H1 (cell line): ENCODE measurements around the gene SLC26A4. TPM values are rescaled to one million over a fixed set of nuclear protein-coding genes. Genes with fewer than 3 reads are reported as not detected.

Experiments used
- CTCF ChIA-PET: fragments of 300-600 bp; sonication (Branson Sonifier 250); formaldehyde crosslinking; loops from one replicate; lab custom pipeline; 2021; ENCODE audit not compliant: partially characterized antibody; lab: Charles Lee
- POLR2A ChIA-PET: fragments of 300-600 bp; sonication (Branson Sonifier 250); formaldehyde crosslinking; loops from one replicate; lab custom pipeline; 2021; ENCODE audit warnings: inconsistent platforms; ENCODE audit not compliant: partially characterized antibody; lab: Charles Lee
- DNase-seq, 2 experiments: peaks; one replicate each; pipeline versions ENCODE4 v3.0.0 to v3.0.0-alpha.2; 2010 to 2022; ENCODE audit warnings: low spot score in 2 of 2, low read depth in 1 of 2, mixed read lengths in 1 of 2
- FAIRE-seq: peaks from 2 replicates; lab custom pipeline; 2011; peaks lifted over from hg19 to GRCh38; lab: Jason Lieb, UNC
- H2AFZ ChIP-seq: 2 replicates; pipeline ENCODE4 v1.8.1; 2012; ENCODE audit warnings: low read length, inconsistent platforms
- H2AK5ac ChIP-seq: 2 replicates; pipeline ENCODE4 v1.6.1; 2013; ENCODE audit warnings: low read depth, low read length
- H2BK120ac ChIP-seq: replicated peaks from 2 replicates; pipeline ENCODE3; 2013; ENCODE audit warnings: low read depth, low read length, inconsistent platforms
- H2BK12ac ChIP-seq: 2 replicates; pipeline ENCODE4 v1.6.1; 2013; ENCODE audit warnings: low read depth, low read length
- H2BK15ac ChIP-seq: 2 replicates; pipeline ENCODE4 v1.6.1; 2013; ENCODE audit warnings: low read length
- H2BK20ac ChIP-seq: 2 replicates; pipeline ENCODE4 v1.6.1; 2013; ENCODE audit warnings: low read length
- H2BK5ac ChIP-seq: 2 replicates; pipeline ENCODE4 v1.6.1; 2013; ENCODE audit warnings: low read depth, low read length
- H3K14ac ChIP-seq: 2 replicates; pipeline ENCODE4 v1.6.1; 2013; ENCODE audit warnings: inconsistent platforms; ENCODE audit not compliant: insufficient read length
- H3K18ac ChIP-seq: 2 replicates; pipeline ENCODE4 v1.6.1; 2013; ENCODE audit warnings: low read length; ENCODE audit errors: extremely low read depth
- H3K23ac ChIP-seq: 2 replicates; pipeline ENCODE4 v1.6.1; 2013; ENCODE audit warnings: inconsistent platforms; ENCODE audit not compliant: insufficient read length
- H3K23me2 ChIP-seq: 2 replicates; pipeline ENCODE4 v1.6.1; 2013; ENCODE audit warnings: low read depth, low read length
- H3K27ac ChIP-seq: 2 replicates; pipeline ENCODE4 v1.6.1; 2011; ENCODE audit warnings: low read depth, low read length, inconsistent platforms
- H3K27me3 ChIP-seq, 4 experiments: replicated peaks in 1 of 4; 1 replicate in 1 of 4; 2 replicates in 3 of 4; pipeline versions ENCODE4 v1.6.1 to v1.8.1; 2011 to 2013; ENCODE audit warnings: low read length in 3 of 4, mild to moderate bottlenecking in 3 of 4, inconsistent platforms in 2 of 4, mixed read lengths in 2 of 4, moderate library complexity in 1 of 4; ENCODE audit not compliant: control insufficient read depth in 3 of 4, insufficient read depth in 3 of 4; ENCODE audit errors: extremely low read depth in 1 of 4
- H3K36me3 ChIP-seq, 4 experiments: 2 replicates each; pipeline versions ENCODE4 v1.6.1 to v1.8.1; 2011 to 2013; ENCODE audit warnings: mild to moderate bottlenecking in 4 of 4, low read length in 3 of 4, moderate library complexity in 2 of 4, control low read depth in 1 of 4, inconsistent platforms in 1 of 4; ENCODE audit not compliant: insufficient read depth in 4 of 4, control insufficient read depth in 2 of 4
- H3K4ac ChIP-seq: replicated peaks from 2 replicates; pipeline ENCODE3; 2013; ENCODE audit warnings: low read length, low read depth, mixed read lengths, inconsistent platforms; ENCODE audit not compliant: insufficient read length
- H3K4me1 ChIP-seq, 4 experiments: replicated peaks in 1 of 4; 1 replicate in 1 of 4; 2 replicates in 3 of 4; pipeline versions ENCODE4 v1.6.1 to v1.8.1; 2011 to 2013; ENCODE audit warnings: low read length in 3 of 4, inconsistent platforms in 2 of 4, mixed read lengths in 1 of 4; ENCODE audit not compliant: insufficient read depth in 4 of 4, control insufficient read depth in 3 of 4
- H3K4me2 ChIP-seq, 2 experiments: 2 replicates each; pipeline versions ENCODE4 v1.6.1 to v1.8.1; 2011 to 2013; ENCODE audit warnings: low read depth in 2 of 2, low read length in 2 of 2, control low read depth in 1 of 2, inconsistent platforms in 1 of 2, mild to moderate bottlenecking in 1 of 2; ENCODE audit not compliant: insufficient read depth in 1 of 2
- H3K4me3 ChIP-seq, 4 experiments: fragments of 200-600, 300-600 bp in 1 of 4; sonication (generic), shearing (Covaris generic), sonication (Bioruptor Twin) in 1 of 4; 2 replicates each; pipeline versions ENCODE4 v1.5.1 to v1.8.1; 2011 to 2016; ENCODE audit warnings: low read length in 4 of 4, low read depth in 3 of 4, control low read depth in 2 of 4, inconsistent platforms in 2 of 4, mild to moderate bottlenecking in 2 of 4, mixed read lengths in 1 of 4, moderate library complexity in 1 of 4; ENCODE audit not compliant: insufficient read depth in 2 of 4; ENCODE audit errors: extremely low read depth in 1 of 4
- H3K56ac ChIP-seq: replicated peaks from 2 replicates; pipeline ENCODE3; 2013; ENCODE audit warnings: low read depth, mild to moderate bottlenecking, mixed read lengths, low read length, inconsistent platforms; ENCODE audit not compliant: insufficient read length
- H3K79me1 ChIP-seq: 2 replicates; pipeline ENCODE4 v1.6.1; 2013; ENCODE audit warnings: low read depth, low read length, control low read depth
- H3K79me2 ChIP-seq, 2 experiments: 2 replicates each; pipeline versions ENCODE4 v1.6.1 to v1.8.1; 2012 to 2013; ENCODE audit warnings: low read length in 2 of 2, mild to moderate bottlenecking in 2 of 2, inconsistent platforms in 1 of 2; ENCODE audit not compliant: insufficient read depth in 2 of 2, control insufficient read depth in 1 of 2
- H3K9ac ChIP-seq, 4 experiments: replicated peaks in 1 of 4; 1 replicate in 1 of 4; 2 replicates in 3 of 4; pipeline versions ENCODE4 v1.6.1 to v1.8.1; 2011 to 2013; ENCODE audit warnings: low read depth in 3 of 4, low read length in 3 of 4, control low read depth in 2 of 4, mild to moderate bottlenecking in 2 of 4, moderate library complexity in 2 of 4, inconsistent platforms in 1 of 4; ENCODE audit errors: extremely low read depth in 1 of 4
- H3K9me3 ChIP-seq, 2 experiments: 2 replicates each; pipeline versions ENCODE4 v1.6.1 to v1.8.1; 2012 to 2013; ENCODE audit warnings: mild to moderate bottlenecking in 2 of 2, moderate library complexity in 2 of 2, control low read depth in 1 of 2, inconsistent platforms in 1 of 2, low read depth in 1 of 2, low read length in 1 of 2, mixed read lengths in 1 of 2; ENCODE audit not compliant: insufficient read depth in 2 of 2
- H4K20me1 ChIP-seq, 2 experiments: replicated peaks in 1 of 2; 2 replicates each; pipeline versions ENCODE3 to v1.8.1; 2011 to 2013; ENCODE audit warnings: inconsistent platforms in 2 of 2, low read length in 2 of 2, mild to moderate bottlenecking in 1 of 2; ENCODE audit not compliant: insufficient read depth in 2 of 2, control insufficient read depth in 1 of 2
- H4K5ac ChIP-seq: 2 replicates; pipeline ENCODE4 v1.6.1; 2013; ENCODE audit warnings: low read length, low read depth, mixed read lengths, inconsistent platforms; ENCODE audit not compliant: insufficient read length
- H4K8ac ChIP-seq: 2 replicates; pipeline ENCODE4 v1.8.0; 2013; ENCODE audit warnings: mild to moderate bottlenecking, moderate library complexity, low read length, inconsistent platforms; ENCODE audit not compliant: insufficient read depth; ENCODE audit errors: extremely low read depth
- H4K91ac ChIP-seq: replicated peaks from 2 replicates; pipeline ENCODE3; 2013; ENCODE audit warnings: low read length, mixed read lengths, inconsistent platforms; ENCODE audit not compliant: insufficient read length
- CEBPB ChIP-seq: IDR thresholded peaks from 2 replicates; pipeline ENCODE4 v1.6.1; 2012; ENCODE audit warnings: low read depth, low read length
- CHD2 ChIP-seq: IDR thresholded peaks from 2 replicates; pipeline ENCODE4 v1.6.1; 2012; ENCODE audit warnings: low read length, improper control_type of control experiment
- GTF2F1 ChIP-seq: IDR thresholded peaks from 2 replicates; pipeline ENCODE4 v1.6.1; 2012; ENCODE audit warnings: low read depth, low read length, improper control_type of control experiment, borderline replicate concordance
- RAD21 ChIP-seq, 2 experiments: IDR thresholded peaks in 1 of 2; conservative IDR thresholded peaks in 1 of 2; 2 replicates each; pipeline ENCODE4 v1.6.1; 2011; ENCODE audit warnings: low read depth in 2 of 2, low read length in 2 of 2, improper control_type of control experiment in 1 of 2, inconsistent platforms in 1 of 2, mild to moderate bottlenecking in 1 of 2, moderate library complexity in 1 of 2
- SP1 ChIP-seq: IDR thresholded peaks from 2 replicates; pipeline ENCODE4 v1.6.1; 2011; ENCODE audit warnings: low read depth, low read length
- TBP ChIP-seq: IDR thresholded peaks from 2 replicates; pipeline ENCODE4 v1.6.1; 2011; ENCODE audit warnings: low read depth, low read length, improper control_type of control experiment
- WGBS, 2 experiments: shearing (Covaris generic) in 1 of 2; methylation state at CpG; one replicate each; pipeline versions ENCODE4 v1.1.6 to v1.1.7; 2013 to 2015; ENCODE audit warnings: low lambda C conversion rate in 2 of 2, mixed read lengths in 2 of 2, inconsistent platforms in 1 of 2, low coverage in 1 of 2, missing lambda C conversion rate in 1 of 2; ENCODE audit not compliant: insufficient replicate concordance in 2 of 2, insufficient coverage in 1 of 2, insufficient read length in 1 of 2; ENCODE audit errors: extremely low coverage in 1 of 2, missing lambda C conversion rate in 1 of 2; 5-methylcytosine and 5-hydroxymethylcytosine counted together
- polyA plus RNA-seq, 7 experiments: library from polyadenylated mRNA; depleted of rRNA in 3 of 7; stranded (reverse) in 5 of 7; unstranded in 2 of 7; fragments of >200 nt in 5 of 7; fragments of 200-250 nt in 2 of 7; gene quantifications; 1 replicate in 5 of 7; 2 replicates in 1 of 7; 4 replicates in 1 of 7; pipeline versions ENCODE4 v1.2.1 to v1.2.3, GENCODE V29; 2011 to 2013; ENCODE audit warnings: missing spikeins in 2 of 7, mixed read lengths in 2 of 7
- total RNA-seq: library from RNA; stranded (reverse); fragmentation: NEBNext Ultra II Directional; extraction: Animal tissue kit (Norgen Biotek cat#: 25700); gene quantifications from 2 replicates; pipeline ENCODE4 v1.2.1, GENCODE V29; 2021

SLC26A4 gene
- total and polyA plus RNA-seq, 2 of the 8 experiments (the other 6 are each of a cell fraction or from before 2014, with no cell fraction given): 0.11 to 0.35 TPM

GRCh38 chr7:107628461-107629064 lies 32.1 kb upstream of the SLC26A4 start:
- H2BK12ac ChIP-seq: no peak overlapping the region
- H3K79me1 ChIP-seq: no peaks in the 10 kb centered on the region
- H2BK20ac ChIP-seq: no peak overlapping the region
- H3K4me3 ChIP-seq: no peak overlapping the region
- no peak overlapping the region for H4K5ac ChIP-seq
- no peak overlapping the region for H3K18ac ChIP-seq
- no peaks in the 10 kb centered on the region for H3K27me3 ChIP-seq
- H3K14ac ChIP-seq: no peak overlapping the region
- no peaks in the 10 kb centered on the region for H3K79me2 ChIP-seq
- no peak overlapping the region for H3K4ac ChIP-seq
- no peak overlapping the region for H2BK5ac ChIP-seq
- H3K4me2 ChIP-seq: no peak overlapping the region
- H3K9me3 ChIP-seq: no peaks in the 10 kb centered on the region
- POLR2A ChIA-PET: no interaction called here
- H4K20me1 ChIP-seq: no peaks in the 10 kb centered on the region
- no peak overlapping the region for H4K8ac ChIP-seq
- H3K4me1 ChIP-seq: peaks cover 0 to 6% (median 2%) of the 10 kb centered on the region in 4 experiments; a peak in 3 of 7 replicates
- H4K91ac ChIP-seq: no peak overlapping the region
- no peak overlapping the region for H3K23ac ChIP-seq
- DNase-seq: no peak
- no peak overlapping the region for H3K9ac ChIP-seq
- no peak overlapping the region for H2BK15ac ChIP-seq
- H3K27ac ChIP-seq: no peak overlapping the region
- no peaks in the 10 kb centered on the region for H3K23me2 ChIP-seq
- FAIRE-seq: no peak
- 90% methylated on average over 6 of the region's 8 CpGs; no CpG with 5 or more reads in 1 of the 2 experiments for WGBS, 2 experiments
- no peak overlapping the region for H2AK5ac ChIP-seq
- H3K36me3 ChIP-seq: no peaks in the 10 kb centered on the region
- H2AFZ ChIP-seq: no peak overlapping the region
- H3K56ac ChIP-seq: no peak overlapping the region
- CTCF ChIA-PET: interaction anchor here (0.5 kb wide), 1 partner anchor 448 kb away, joined by 4 read pairs; no protein-coding TSS in a partner anchor
- H2BK120ac ChIP-seq: no peak overlapping the region
- TF ChIP-seq RAD21 (IDR thresholded peaks at IDR 0.05 in 1 of 2, conservative IDR thresholded peaks at IDR 0.05 in 1 of 2; ENCODE audit: low read depth in 2 of 2, low read length in 2 of 2): no peak
- TF ChIP-seq SP1: no peak
- no peak for TF ChIP-seq CEBPB
- no peak for TF ChIP-seq GTF2F1
- TF ChIP-seq TBP: no peak
- TF ChIP-seq CHD2: no peak
